GM10266 (cell line): ENCODE data around the gene ANKRD44.

Source experiments
- DNase-seq: peaks from one replicate; pipeline ENCODE4 v3.0.0; 2012; ENCODE audit errors: extremely low spot score
- CTCF ChIP-seq: IDR thresholded peaks from 2 replicates; pipeline ENCODE4 v1.5.1; 2012; ENCODE audit warnings: mild to moderate bottlenecking, low read depth; ENCODE audit not compliant: control insufficient read depth, insufficient read depth; ENCODE audit errors: missing control alignments

Gene ANKRD44

GRCh38 chr2:197249381-197250083, 61.0 kb downstream of the ANKRD44 start:
- no peak for DNase-seq
- no peak for TF ChIP-seq CTCF

- TF ChIP-seq CTCF = no peak
- peak; percentile 29 for DNase-seq
These were observed 62.0 kb downstream of the ANKRD44 start for GRCh38 chr2:197248623-197249022.

GRCh38 chr2:197248001-197248401, 62.6 kb downstream of the ANKRD44 start:
- DNase-seq = no peak
- TF ChIP-seq CTCF = no peak

DNA sequence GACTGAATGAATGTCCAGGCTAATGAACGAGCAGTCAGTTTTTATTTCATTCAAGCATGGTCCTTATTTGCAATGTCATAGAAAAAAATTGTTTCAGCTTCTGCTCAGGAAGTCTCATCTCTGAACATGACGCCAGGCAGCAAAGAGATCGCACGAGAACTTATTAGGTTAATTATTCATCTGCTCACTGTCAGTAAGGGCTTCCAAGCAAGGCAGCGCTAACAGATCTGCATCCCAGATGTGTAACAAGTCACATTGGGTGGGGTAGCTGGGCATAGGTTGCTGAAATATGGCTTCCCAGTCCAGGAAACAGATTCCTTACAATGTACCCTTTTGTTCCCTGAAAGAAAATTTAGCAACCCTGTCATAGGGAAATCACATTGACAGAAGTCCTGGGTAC, 63.5 kb downstream of the ANKRD44 start:
- no peak for DNase-seq
- TF ChIP-seq CTCF = no peak

DNA sequence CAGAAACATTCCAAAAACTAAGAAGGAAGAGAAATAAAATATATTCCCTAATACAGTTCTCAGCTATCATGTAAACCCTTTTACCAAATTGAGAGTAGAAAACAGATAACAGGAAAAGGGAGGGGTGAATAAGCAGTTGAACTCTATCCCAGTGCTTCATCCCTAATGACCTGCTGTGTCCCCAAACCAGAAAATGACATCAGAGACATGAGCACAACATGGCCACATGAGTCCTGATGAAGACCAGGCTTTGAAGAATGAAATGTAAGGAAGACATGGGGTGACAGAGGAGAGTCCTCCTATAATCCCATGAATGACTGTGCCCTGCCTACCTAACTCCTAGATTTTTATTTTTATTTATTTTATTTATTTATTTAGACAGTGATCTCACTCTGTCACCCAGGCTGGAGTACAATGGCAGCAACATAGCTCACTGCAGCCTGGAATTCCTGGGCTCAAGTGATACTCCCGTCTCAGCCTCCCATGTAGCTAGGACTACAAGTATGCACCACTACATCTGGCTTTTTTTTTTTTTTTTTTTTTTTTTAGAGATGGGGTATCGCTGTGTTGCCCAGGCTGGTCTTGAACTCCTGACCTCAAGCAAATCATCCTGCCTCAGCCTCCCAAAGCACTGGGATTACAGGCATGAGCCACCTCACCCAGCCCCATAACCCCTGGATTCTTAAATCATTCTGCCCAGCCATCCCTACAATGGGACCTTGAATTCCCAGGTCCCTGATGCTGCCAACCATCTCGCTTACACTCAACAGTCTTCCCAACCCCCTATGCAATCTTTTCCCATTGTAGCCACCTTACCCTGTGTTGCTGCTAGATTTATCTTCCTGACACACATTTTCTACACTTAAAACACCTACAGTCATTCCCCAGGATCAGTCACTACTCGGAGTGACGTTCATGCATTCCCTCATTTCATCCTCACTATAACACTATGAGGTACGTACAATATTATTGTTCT, 64.5 kb downstream of the ANKRD44 start:
- no peak for DNase-seq
- no peak for TF ChIP-seq CTCF

DNA sequence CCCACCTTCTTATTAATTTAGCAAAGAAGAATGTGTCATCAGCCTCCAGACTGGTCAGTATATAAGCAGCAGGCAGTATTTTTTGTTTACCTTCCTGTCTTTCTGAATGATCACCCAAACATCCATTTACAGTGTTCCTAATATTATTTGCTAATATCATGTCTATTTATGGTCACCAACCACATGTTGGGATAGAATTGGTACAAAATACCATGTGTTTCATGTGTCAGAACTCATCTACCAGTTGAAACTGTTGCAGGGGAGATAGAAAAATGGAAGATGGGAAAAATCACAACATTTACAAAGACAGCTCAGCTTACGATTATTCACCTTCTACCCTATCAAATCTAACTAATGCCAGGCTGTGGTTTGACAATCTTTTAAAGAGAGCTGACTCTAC, 66.2 kb downstream of the ANKRD44 start:
- TF ChIP-seq CTCF = no peak
- DNase-seq = no peak

GRCh38 chr2:197242719-197243118, 67.9 kb downstream of the ANKRD44 start:
- TF ChIP-seq CTCF = no peak
- no peak for DNase-seq
